DND-41 (cell line): Measurements from ENCODE around the gene ZSCAN5C.

ENCODE experiments used
- ATAC-seq: fragments of 200-7000 bp; cut with Tn5 transposase; 3 replicates; pipeline ENCODE4 v1.9.1; 2021; ENCODE audit warnings: low read depth; ENCODE audit not compliant: insufficient read depth
- DNase-seq: peaks from one replicate; pipeline ENCODE4 v3.0.0-alpha.2; 2020
- H2AFZ ChIP-seq: 2 replicates; pipeline ENCODE4 v1.6.0; 2012; ENCODE audit warnings: low read depth, low read length
- H3K27ac ChIP-seq: 2 replicates; pipeline ENCODE4 v1.5.1; 2012; ENCODE audit warnings: low read length, inconsistent platforms
- H3K27me3 ChIP-seq: fragments of 200-600 bp; sonication (generic); 2 replicates; pipeline ENCODE4 v1.6.0; 2012; ENCODE audit warnings: low read length, mild to moderate bottlenecking, inconsistent platforms; ENCODE audit not compliant: insufficient read depth, poor library complexity
- H3K36me3 ChIP-seq: 2 replicates; pipeline ENCODE4 v1.5.1; 2012; ENCODE audit warnings: low read length, inconsistent platforms; ENCODE audit not compliant: insufficient read depth
- H3K4me1 ChIP-seq: 2 replicates; pipeline ENCODE4 v1.5.1; 2012; ENCODE audit warnings: mild to moderate bottlenecking, low read length; ENCODE audit not compliant: insufficient read depth
- H3K4me2 ChIP-seq: 2 replicates; pipeline ENCODE4 v1.6.0; 2012; ENCODE audit warnings: mild to moderate bottlenecking, moderate library complexity, low read length, inconsistent platforms; ENCODE audit not compliant: insufficient read depth
- H3K4me3 ChIP-seq, 2 experiments: fragments of 200-600 bp in 1 of 2; shearing (Covaris generic) in 1 of 2; 2 replicates each; pipeline ENCODE4 v1.5.1; 2012 to 2016; ENCODE audit warnings: inconsistent platforms in 2 of 2, low read length in 2 of 2, mild to moderate bottlenecking in 2 of 2, low read depth in 1 of 2, moderate library complexity in 1 of 2
- H3K79me2 ChIP-seq: 2 replicates; pipeline ENCODE4 v1.6.0; 2012; ENCODE audit warnings: low read length, inconsistent platforms; ENCODE audit not compliant: insufficient read depth
- H3K9ac ChIP-seq: 2 replicates; pipeline ENCODE4 v1.6.0; 2012; ENCODE audit warnings: low read depth, mild to moderate bottlenecking, inconsistent platforms, low read length, moderate library complexity
- H3K9me3 ChIP-seq: 2 replicates; pipeline ENCODE4 v1.5.1; 2012; ENCODE audit warnings: low read length, moderate library complexity, mild to moderate bottlenecking, inconsistent platforms; ENCODE audit not compliant: insufficient read depth, severe bottlenecking
- H4K20me1 ChIP-seq: 2 replicates; pipeline ENCODE4 v1.6.0; 2012; ENCODE audit warnings: low read length; ENCODE audit not compliant: insufficient read depth
- EZH2 ChIP-seq: IDR thresholded peaks from 3 replicates; pipeline ENCODE4 v1.6.1; 2012; ENCODE audit warnings: borderline replicate concordance, low read depth, mild to moderate bottlenecking, moderate library complexity, low read length, inconsistent platforms; ENCODE audit not compliant: severe bottlenecking
- TF ChIP-seq, protein P1 (sequence below): IDR thresholded peaks from 2 replicates; pipeline ENCODE4 v1.5.1; 2012; ENCODE audit warnings: borderline replicate concordance, low read length, moderate library complexity, mild to moderate bottlenecking; ENCODE audit not compliant: poor library complexity, severe bottlenecking; ENCODE audit errors: extremely low read depth

Gene ZSCAN5C, protein sequence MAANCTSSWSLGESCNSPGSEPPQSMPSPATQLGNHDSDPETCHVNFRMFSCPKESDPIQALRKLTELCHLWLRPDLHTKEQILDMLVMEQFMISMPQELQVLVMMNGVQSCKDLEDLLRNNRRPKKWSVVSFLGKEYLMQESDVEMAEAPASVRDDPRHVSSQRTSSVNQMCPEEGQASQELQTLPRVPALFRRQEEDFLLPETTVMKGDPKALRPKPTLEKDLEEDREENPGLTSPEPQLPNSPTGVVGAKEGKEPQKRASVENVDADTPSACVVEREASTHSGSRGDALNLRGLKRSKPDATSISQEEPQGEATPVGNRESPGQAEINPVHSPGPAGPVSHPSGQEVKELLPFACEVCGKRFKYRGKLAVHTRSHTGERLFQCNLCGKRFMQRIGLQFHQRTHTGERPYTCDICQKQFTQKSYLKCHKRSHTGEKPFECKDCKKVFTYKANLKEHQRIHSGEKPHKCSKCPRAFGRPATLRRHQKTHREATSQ

DNA sequence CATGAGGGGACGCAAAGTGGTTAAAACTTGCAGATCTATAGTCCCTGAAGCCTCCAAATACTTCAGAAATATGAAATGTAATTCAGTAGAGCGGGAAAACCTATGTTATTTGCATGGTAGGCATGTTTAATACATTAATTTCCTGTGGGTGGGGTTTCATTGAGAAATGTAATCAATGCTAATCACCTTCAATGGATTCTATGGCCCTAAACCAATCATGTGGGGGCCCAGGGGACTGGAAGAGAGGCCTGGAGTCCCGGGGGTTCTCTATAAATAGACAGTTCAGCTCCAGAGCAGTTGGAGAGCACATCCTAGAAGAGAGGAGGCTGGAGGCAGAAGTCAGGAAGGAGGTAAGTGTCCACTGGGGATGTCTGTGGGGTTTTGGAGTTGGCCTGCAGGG lies at the start of gene ZSCAN5C:
TSS of gene ZSCAN5C (plus strand) at position 301 of the 400 bp plus-strand sequence. CDS start 3,641 bp downstream, outside the sequence.
- Histone ChIP-seq H4K20me1 (no peaks in the 10 kb centered on the region), H3K27ac (no peak within 1 kb of the TSS), H3K79me2 (no peaks in the 10 kb centered on the region), H2AFZ (no peak within 1 kb of the TSS), H3K4me2 (no peak within 1 kb of the TSS), H3K4me1 (no peaks in the 10 kb centered on the region), H3K9ac (no peak within 1 kb of the TSS), H3K36me3 (no peaks in the 10 kb centered on the region), H3K27me3 (no peaks in the 10 kb centered on the region), H3K9me3 (no peaks in the 10 kb centered on the region), H3K4me3 (no peak within 1 kb of the TSS)
- TF ChIP-seq, protein P1, sequence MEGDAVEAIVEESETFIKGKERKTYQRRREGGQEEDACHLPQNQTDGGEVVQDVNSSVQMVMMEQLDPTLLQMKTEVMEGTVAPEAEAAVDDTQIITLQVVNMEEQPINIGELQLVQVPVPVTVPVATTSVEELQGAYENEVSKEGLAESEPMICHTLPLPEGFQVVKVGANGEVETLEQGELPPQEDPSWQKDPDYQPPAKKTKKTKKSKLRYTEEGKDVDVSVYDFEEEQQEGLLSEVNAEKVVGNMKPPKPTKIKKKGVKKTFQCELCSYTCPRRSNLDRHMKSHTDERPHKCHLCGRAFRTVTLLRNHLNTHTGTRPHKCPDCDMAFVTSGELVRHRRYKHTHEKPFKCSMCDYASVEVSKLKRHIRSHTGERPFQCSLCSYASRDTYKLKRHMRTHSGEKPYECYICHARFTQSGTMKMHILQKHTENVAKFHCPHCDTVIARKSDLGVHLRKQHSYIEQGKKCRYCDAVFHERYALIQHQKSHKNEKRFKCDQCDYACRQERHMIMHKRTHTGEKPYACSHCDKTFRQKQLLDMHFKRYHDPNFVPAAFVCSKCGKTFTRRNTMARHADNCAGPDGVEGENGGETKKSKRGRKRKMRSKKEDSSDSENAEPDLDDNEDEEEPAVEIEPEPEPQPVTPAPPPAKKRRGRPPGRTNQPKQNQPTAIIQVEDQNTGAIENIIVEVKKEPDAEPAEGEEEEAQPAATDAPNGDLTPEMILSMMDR: no peak
- TF ChIP-seq EZH2: no peak
- no peak for ATAC-seq
- DNase-seq: no peak

DNA sequence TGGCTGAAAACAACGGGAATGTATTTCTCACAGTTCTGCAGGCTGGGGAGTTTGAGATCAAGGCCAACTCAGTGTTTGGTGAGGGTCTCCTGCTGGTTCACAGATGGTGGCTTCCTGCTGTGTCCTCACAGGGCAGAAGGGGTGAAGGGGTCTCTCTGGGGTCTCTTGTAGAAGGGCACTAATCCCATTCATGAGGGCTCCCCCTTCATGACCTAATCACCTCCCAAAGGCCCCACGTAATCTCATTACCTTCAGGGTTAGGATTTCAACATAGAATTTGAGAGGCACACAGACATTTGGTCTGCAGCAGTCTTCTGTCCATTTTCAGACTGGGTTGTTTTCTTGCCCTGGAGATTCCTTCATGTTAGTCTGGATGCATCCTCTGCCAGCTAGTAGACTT lies 49.4 kb upstream of the ZSCAN5C start:
- no peak overlapping the region for H3K27ac ChIP-seq
- H3K36me3 ChIP-seq: peaks cover 62% of the 10 kb centered on the region
- no peak overlapping the region for H3K9ac ChIP-seq
- TF ChIP-seq EZH2: no peak
- TF ChIP-seq, protein P1: no peak
- no peaks in the 10 kb centered on the region for H3K9me3 ChIP-seq
- no peak overlapping the region for H2AFZ ChIP-seq
- no peak overlapping the region for H3K4me3 ChIP-seq
- peaks cover 43% of the 10 kb centered on the region for H4K20me1 ChIP-seq
- no peaks in the 10 kb centered on the region for H3K4me1 ChIP-seq
- peaks cover 30% of the 10 kb centered on the region for H3K79me2 ChIP-seq
- no peaks in the 10 kb centered on the region for H3K27me3 ChIP-seq
- ATAC-seq (no peak), DNase-seq (no peak)
- no peak overlapping the region for H3K4me2 ChIP-seq

DNA sequence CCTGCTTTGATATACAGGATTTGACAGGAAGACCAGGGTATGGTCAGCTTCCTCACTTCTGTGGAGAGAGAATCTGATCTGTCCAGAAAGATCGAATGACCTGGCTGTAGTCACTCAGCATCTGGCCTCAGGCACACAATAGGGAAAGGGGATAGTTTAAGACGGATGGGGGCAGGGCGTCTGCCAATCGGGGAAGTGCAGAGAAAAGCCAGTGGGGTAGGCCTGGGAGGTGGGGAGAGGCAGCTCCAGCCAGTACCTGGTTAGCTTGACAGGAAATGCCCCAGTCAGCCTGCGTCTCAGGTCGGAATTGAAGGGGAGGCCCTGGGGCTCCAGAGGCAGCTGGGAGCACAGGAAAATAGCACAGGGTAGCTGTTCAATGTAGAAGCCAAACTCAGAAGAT lies 48.6 kb upstream of the ZSCAN5C start:
- Histone ChIP-seq H3K9ac (no peak overlapping the region), H3K4me3 (no peak overlapping the region), H3K4me1 (no peaks in the 10 kb centered on the region), H3K27me3 (no peaks in the 10 kb centered on the region), H2AFZ (no peak overlapping the region), H4K20me1 (peaks cover 43% of the 10 kb centered on the region), H3K9me3 (no peaks in the 10 kb centered on the region), H3K79me2 (peaks cover 29% of the 10 kb centered on the region), H3K36me3 (peaks cover 62% of the 10 kb centered on the region), H3K4me2 (no peak overlapping the region), H3K27ac (no peak overlapping the region)
- TF ChIP-seq EZH2: no peak
- TF ChIP-seq, protein P1: no peak
- no peak for ATAC-seq
- no peak for DNase-seq
